Peyer's patch (tissue), 4 donors: ENCODE measurements around the gene TACC2. TPM values are rescaled to one million over a fixed set of nuclear protein-coding genes. Genes with fewer than 3 reads are reported as not detected.

Source experiments
- DNase-seq, 3 donors: peaks; one replicate each; pipeline ENCODE4 v3.0.0-alpha.2; 2017 to 2019
- H3K27ac ChIP-seq, 4 donors: fragments of 200-600 bp; sonication (generic); one replicate each; pipeline ENCODE4 v1.5.1; 2016 to 2019
- H3K27me3 ChIP-seq, 2 donors: fragments of 200-600 bp; sonication (generic); one replicate each; pipeline ENCODE4 v1.5.1; 2019
- H3K36me3 ChIP-seq, 3 donors: fragments of 200-600 bp; sonication (generic); one replicate each; pipeline ENCODE4 v1.5.1; 2016 to 2019
- H3K4me1 ChIP-seq, 4 donors: fragments of 200-600 bp; sonication (generic); one replicate each; pipeline ENCODE4 v1.5.1; 2016 to 2019
- H3K4me3 ChIP-seq, 4 donors: fragments of 200-600 bp; sonication (generic); 1 replicate in 3 of 4; 2 replicates in 1 of 4; pipeline ENCODE4 v1.5.1; 2016 to 2019; ENCODE audit warnings: mild to moderate bottlenecking in 1 of 4
- H3K9me3 ChIP-seq, 4 donors: fragments of 200-600 bp; sonication (generic); one replicate each; pipeline ENCODE4 v1.5.1; 2016 to 2019; ENCODE audit warnings: mild to moderate bottlenecking in 1 of 4
- POLR2A ChIP-seq, 2 donors: fragments of 450-650 bp; IDR thresholded peaks; one replicate each; pipeline ENCODE4 v1.5.1; 2017; ENCODE audit warnings: antibody characterized with exemption in 2 of 2, mild to moderate bottlenecking in 2 of 2, moderate library complexity in 2 of 2
- total RNA-seq, 4 donors: library from RNA; depleted of rRNA; stranded (reverse); fragments of >200 nt; gene quantifications; one replicate each; pipeline ENCODE4 v1.1.0, GENCODE V29; 2016
- TF ChIP-seq, protein P1 (sequence below), 6 experiments: fragments of 450-650 bp in 4 of 6; fragments of 200-600 bp in 2 of 6; sonication (generic) in 1 of 6; IDR thresholded peaks; one replicate each; pipeline ENCODE4 v1.5.1; 2017 to 2019; ENCODE audit warnings: antibody characterized with exemption in 6 of 6, mild to moderate bottlenecking in 3 of 6, moderate library complexity in 1 of 6

The TACC2 gene
- total RNA-seq, 4 donors from 2014 or later, result 91.6 to 140 (median 109) TPM

GRCh38 chr10:122159141-122159970 lies 170.4 kb downstream of the TACC2 start:
- Histone ChIP-seq H3K9me3 (no peaks in the 10 kb centered on the region), H3K27ac (no peak overlapping the region), H3K36me3 (no peaks in the 10 kb centered on the region), H3K4me1 (peaks cover 0 to 19% (median 0%) of the 10 kb centered on the region in 4 donors), H3K27me3 (no peaks in the 10 kb centered on the region), H3K4me3 (no peak overlapping the region)
- TF ChIP-seq POLR2A (IDR thresholded peaks at IDR 0.05), result no peak
- TF ChIP-seq, protein P1, sequence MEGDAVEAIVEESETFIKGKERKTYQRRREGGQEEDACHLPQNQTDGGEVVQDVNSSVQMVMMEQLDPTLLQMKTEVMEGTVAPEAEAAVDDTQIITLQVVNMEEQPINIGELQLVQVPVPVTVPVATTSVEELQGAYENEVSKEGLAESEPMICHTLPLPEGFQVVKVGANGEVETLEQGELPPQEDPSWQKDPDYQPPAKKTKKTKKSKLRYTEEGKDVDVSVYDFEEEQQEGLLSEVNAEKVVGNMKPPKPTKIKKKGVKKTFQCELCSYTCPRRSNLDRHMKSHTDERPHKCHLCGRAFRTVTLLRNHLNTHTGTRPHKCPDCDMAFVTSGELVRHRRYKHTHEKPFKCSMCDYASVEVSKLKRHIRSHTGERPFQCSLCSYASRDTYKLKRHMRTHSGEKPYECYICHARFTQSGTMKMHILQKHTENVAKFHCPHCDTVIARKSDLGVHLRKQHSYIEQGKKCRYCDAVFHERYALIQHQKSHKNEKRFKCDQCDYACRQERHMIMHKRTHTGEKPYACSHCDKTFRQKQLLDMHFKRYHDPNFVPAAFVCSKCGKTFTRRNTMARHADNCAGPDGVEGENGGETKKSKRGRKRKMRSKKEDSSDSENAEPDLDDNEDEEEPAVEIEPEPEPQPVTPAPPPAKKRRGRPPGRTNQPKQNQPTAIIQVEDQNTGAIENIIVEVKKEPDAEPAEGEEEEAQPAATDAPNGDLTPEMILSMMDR (IDR thresholded peaks at IDR 0.05), result no peak
- no peak for DNase-seq

DNA sequence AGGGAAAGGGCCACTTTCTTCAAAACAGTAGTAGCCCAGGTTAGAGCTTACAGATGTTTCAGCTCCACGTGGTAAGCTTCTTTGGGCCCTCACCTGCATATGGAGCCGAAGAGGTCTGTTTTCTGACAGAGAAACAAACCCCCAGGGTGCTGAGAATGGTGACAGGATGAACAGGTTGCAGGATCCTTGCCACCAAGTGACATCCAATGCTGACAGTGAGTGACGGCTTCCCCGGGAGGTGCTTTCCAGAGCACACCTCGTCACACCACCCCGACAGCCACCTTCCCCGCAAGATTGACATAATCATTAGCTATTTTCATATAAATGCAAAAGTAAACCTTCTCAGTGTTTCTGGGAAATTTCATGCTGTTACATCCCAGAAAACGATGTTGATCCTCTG lies 172.8 kb downstream of the TACC2 start:
- no peaks in the 10 kb centered on the region for H3K9me3 ChIP-seq
- no peak overlapping the region for H3K4me3 ChIP-seq
- no peaks in the 10 kb centered on the region for H3K27me3 ChIP-seq
- no peak overlapping the region for H3K27ac ChIP-seq
- no peaks in the 10 kb centered on the region for H3K36me3 ChIP-seq
- no peak for DNase-seq
- TF ChIP-seq, protein P1 (IDR thresholded peaks at IDR 0.05), result no peak
- TF ChIP-seq POLR2A (IDR thresholded peaks at IDR 0.05), result no peak
- peaks cover 0 to 30% (median 0%) of the 10 kb centered on the region in 4 donors for H3K4me1 ChIP-seq

GRCh38 chr10:122162671-122163173 lies 173.8 kb downstream of the TACC2 start:
- H3K4me3 ChIP-seq, result peak overlapping the region in 2 of 4 donors; percentile 40 to 49
- no peaks in the 10 kb centered on the region for H3K36me3 ChIP-seq
- peaks cover 0 to 30% (median 0%) of the 10 kb centered on the region in 4 donors for H3K4me1 ChIP-seq
- TF ChIP-seq POLR2A (IDR thresholded peaks at IDR 0.05), result no peak
- TF ChIP-seq, protein P1 (IDR thresholded peaks at IDR 0.05), result peak in 3 of 6 experiments; percentile 19 to 30 (median 26)
- H3K27ac ChIP-seq, result no peak overlapping the region
- H3K9me3 ChIP-seq, result no peaks in the 10 kb centered on the region
- DNase-seq, result peak in 2 of 3 donors; percentile 54 to 66
- H3K27me3 ChIP-seq, result no peaks in the 10 kb centered on the region

DNA sequence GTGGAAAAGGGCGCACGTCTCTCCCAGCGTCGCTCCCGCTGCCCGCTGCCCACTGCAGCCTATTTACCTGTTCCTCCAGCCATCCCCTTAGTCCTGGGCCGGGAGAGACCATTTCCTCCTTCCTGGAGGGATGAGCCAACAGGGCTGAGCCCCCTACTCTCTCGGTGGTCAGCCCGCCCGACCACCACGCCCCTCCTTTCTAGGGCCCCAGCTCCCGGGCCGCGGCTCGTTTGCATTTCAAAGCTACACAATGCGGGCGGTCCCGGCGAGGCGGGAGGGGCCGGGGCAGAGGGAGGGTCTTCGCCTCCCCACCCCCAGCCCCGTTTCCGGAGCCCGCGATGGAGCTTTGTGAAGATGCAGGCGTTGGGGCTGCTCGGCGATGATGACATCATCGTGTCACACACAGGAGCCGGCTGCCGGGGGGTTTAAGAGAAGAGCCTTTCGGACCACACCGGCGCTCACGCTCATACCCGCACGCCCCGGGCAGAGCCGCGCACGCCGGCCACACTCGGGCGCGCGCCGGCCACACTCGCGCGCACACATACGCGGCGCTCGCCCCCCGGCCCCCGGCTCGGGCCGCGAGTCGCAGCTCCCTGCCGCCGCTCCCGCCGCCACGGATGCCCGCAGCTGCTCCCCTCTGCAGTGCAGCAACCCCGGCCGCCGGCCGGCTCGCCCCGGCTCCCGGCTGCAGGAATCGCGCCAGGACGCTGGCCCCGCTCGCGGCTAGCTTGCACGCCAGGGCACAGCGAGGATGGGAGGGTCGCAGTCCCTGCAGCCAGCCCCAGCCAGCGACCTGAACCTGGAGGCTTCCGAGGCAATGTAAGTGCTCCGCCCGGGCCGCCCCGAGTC lies 174.4 kb downstream of the TACC2 start:
- no peak overlapping the region for H3K27ac ChIP-seq
- H3K4me3 ChIP-seq, result peak overlapping the region in 3 of 4 donors; percentile 27 to 49 (median 40)
- no peaks in the 10 kb centered on the region for H3K9me3 ChIP-seq
- TF ChIP-seq, protein P1 (IDR thresholded peaks at IDR 0.05), result no peak
- no peak for TF ChIP-seq POLR2A (IDR thresholded peaks at IDR 0.05)
- no peaks in the 10 kb centered on the region for H3K27me3 ChIP-seq
- H3K36me3 ChIP-seq, result no peaks in the 10 kb centered on the region
- peaks cover 0 to 30% (median 0%) of the 10 kb centered on the region in 4 donors for H3K4me1 ChIP-seq
- no peak for DNase-seq

- Histone ChIP-seq H3K27me3 (no peaks in the 10 kb centered on the region), H3K4me3 (peak overlapping the region in 3 of 4 donors; percentile 27 to 49 (median 40)), H3K27ac (no peak overlapping the region), H3K36me3 (no peaks in the 10 kb centered on the region), H3K9me3 (no peaks in the 10 kb centered on the region), H3K4me1 (peaks cover 0 to 30% (median 0%) of the 10 kb centered on the region in 4 donors)
- TF ChIP-seq, protein P1 (IDR thresholded peaks at IDR 0.05), result no peak
- TF ChIP-seq POLR2A (IDR thresholded peaks at IDR 0.05), result no peak
- no peak for DNase-seq
These were observed 175.1 kb downstream of the TACC2 start for GRCh38 chr10:122164023-122164601.
